Right lobe of liver (tissue), 6 donors: ENCODE data around the gene KCNQ4. TPM values are rescaled to one million over a fixed set of nuclear protein-coding genes. Genes with fewer than 3 reads are reported as not detected.

Experiments used
- ATAC-seq, 4 donors: fragments of 200-7000 bp; cut with Tn5 transposase; one replicate each; pipeline ENCODE4 v1.9.1; 2020; ENCODE audit warnings: mild to moderate bottlenecking in 4 of 4, moderate library complexity in 4 of 4
- DNase-seq, 3 donors: peaks; one replicate each; pipeline ENCODE4 v3.0.0-alpha.2; 2020
- H3K27ac ChIP-seq, 3 donors: fragments of 200-600 bp; one replicate each; pipeline ENCODE4 v1.8.0; 2022
- H3K27me3 ChIP-seq, 2 donors: fragments of 200-600 bp; one replicate each; pipeline ENCODE4 v1.8.0; 2022
- H3K36me3 ChIP-seq, 4 donors: fragments of 200-600 bp; sonication (generic) in 1 of 4; one replicate each; pipeline versions ENCODE4 v1.5.1 to v1.8.0; 2017 to 2022; ENCODE audit warnings: control low read depth in 1 of 4
- H3K4me1 ChIP-seq, 4 donors: fragments of 200-600 bp; sonication (generic) in 1 of 4; one replicate each; pipeline versions ENCODE4 v1.5.1 to v1.8.0; 2017 to 2022; ENCODE audit warnings: control low read depth in 1 of 4
- H3K4me3 ChIP-seq, 3 donors: fragments of 200-600 bp; one replicate each; pipeline ENCODE4 v1.8.0; 2022
- H3K9me3 ChIP-seq, 4 donors: fragments of 200-600 bp; sonication (generic) in 1 of 4; one replicate each; pipeline versions ENCODE4 v1.5.1 to v1.8.0; 2017 to 2022; ENCODE audit warnings: control low read depth in 1 of 4
- CTCF ChIP-seq, 4 donors: fragments of 200-600 bp in 3 of 4; fragments of 450-650 bp in 1 of 4; IDR thresholded peaks; one replicate each; pipeline versions ENCODE4 v1.5.1 to v1.8.0; 2016 to 2022; ENCODE audit warnings: antibody characterized with exemption in 4 of 4, mild to moderate bottlenecking in 2 of 4
- POLR2A ChIP-seq: fragments of 450-650 bp; IDR thresholded peaks from one replicate; pipeline ENCODE4 v1.6.1; 2017; ENCODE audit warnings: antibody characterized with exemption, mild to moderate bottlenecking
- WGBS: methylation state at CpG from one replicate; pipeline ENCODE4 v1.1.6; 2018; ENCODE audit warnings: low coverage, low lambda C conversion rate; ENCODE audit not compliant: insufficient coverage; ENCODE audit errors: missing lambda C conversion rate; 5-methylcytosine and 5-hydroxymethylcytosine counted together
- intact Hi-C, 2 donors: fragments of 100-400 bp; cut with DNase I; formaldehyde crosslinking; loops; one replicate each; pipeline versions ENCODE4 v1.11.2 to v1.14.1; 2022
- total RNA-seq, 6 experiments: library from RNA; depleted of rRNA in 2 of 6; stranded (reverse); fragments of >200 nt in 2 of 6; fragmentation: NEBNext Ultra II Directional in 3 of 6; extraction: Animal tissue kit (Norgen Biotek cat#: 25700) in 3 of 6; gene quantifications; one replicate each; pipeline versions ENCODE4 v1.1.0 to v1.2.4, GENCODE V29; 2016 to 2023
- donor health status: DM: no; HTN: yes; CAD: no.
- donor health status: DM: no; HTN: no; CAD: no.
- donor health status: DM: no; HTN: no; CAD: no.
- donor health status: DM: no; HTN: yes; CAD: no.
- donor health status: DM: no; HTN: yes; CAD: no.

The KCNQ4 gene
- total RNA-seq, 6 experiments from 2014 or later: 0.12 to 0.23 (median 0.15) TPM

GRCh38 chr1:40879482-40880175 is 96.0 kb downstream of the KCNQ4 start:
- Histone ChIP-seq H3K4me1 (peaks cover 0 to 7% (median 0%) of the 10 kb centered on the region in 4 donors), H3K4me3 (no peak overlapping the region), H3K9me3 (no peaks in the 10 kb centered on the region), H3K27me3 (peaks cover 0 to 10% of the 10 kb centered on the region in 2 donors), H3K36me3 (no peaks in the 10 kb centered on the region), H3K27ac (no peak overlapping the region)
- intact Hi-C loops: no loop called here
- 88% methylated on average over 3 of the region's 11 CpGs for WGBS
- no peak for ATAC-seq
- no peak for TF ChIP-seq POLR2A
- no peak for TF ChIP-seq CTCF (IDR thresholded peaks at IDR 0.05)
- no peak for DNase-seq

GRCh38 chr1:40880813-40881549 is 97.4 kb downstream of the KCNQ4 start:
- DNase-seq: peak in 1 of 3 donors; percentile 69
- no peak for TF ChIP-seq CTCF (IDR thresholded peaks at IDR 0.05)
- TF ChIP-seq POLR2A: no peak
- Histone ChIP-seq H3K4me3 (no peak overlapping the region), H3K27me3 (peaks cover 0 to 10% of the 10 kb centered on the region in 2 donors), H3K36me3 (no peaks in the 10 kb centered on the region), H3K9me3 (no peaks in the 10 kb centered on the region), H3K27ac (no peak overlapping the region), H3K4me1 (peaks cover 0 to 7% (median 0%) of the 10 kb centered on the region in 4 donors)
- peak; percentile 34 to 87 (median 69) for ATAC-seq
- intact Hi-C loops: no loop called here
- WGBS: 57% methylated on average over 2 of the region's 6 CpGs

- Histone ChIP-seq H3K4me1 (peaks cover 0 to 7% (median 0%) of the 10 kb centered on the region in 4 donors), H3K36me3 (no peaks in the 10 kb centered on the region), H3K4me3 (no peak overlapping the region), H3K27me3 (peaks cover 0 to 10% of the 10 kb centered on the region in 2 donors), H3K27ac (no peak overlapping the region), H3K9me3 (no peaks in the 10 kb centered on the region)
- intact Hi-C loops: no loop called here
- no peak for ATAC-seq
- WGBS: 33% methylated on average over 18 of the region's 73 CpGs
- no peak for TF ChIP-seq CTCF (IDR thresholded peaks at IDR 0.05)
- no peak for TF ChIP-seq POLR2A
- DNase-seq: no peak
Measured at GRCh38 chr1:40884055-40884795, 100.6 kb downstream of the KCNQ4 start.

GRCh38 chr1:40886318-40887011 is 102.9 kb downstream of the KCNQ4 start:
- peaks cover 0 to 10% of the 10 kb centered on the region in 2 donors for H3K27me3 ChIP-seq
- intact Hi-C loops: no loop called here
- no peaks in the 10 kb centered on the region for H3K36me3 ChIP-seq
- 60% methylated on average over 4 of the region's 7 CpGs for WGBS
- no peak for TF ChIP-seq CTCF (IDR thresholded peaks at IDR 0.05)
- no peak for TF ChIP-seq POLR2A
- no peak overlapping the region for H3K4me3 ChIP-seq
- ATAC-seq (no peak), DNase-seq (no peak)
- no peaks in the 10 kb centered on the region for H3K9me3 ChIP-seq
- H3K4me1 ChIP-seq: peaks cover 0 to 7% (median 0%) of the 10 kb centered on the region in 4 donors
- no peak overlapping the region for H3K27ac ChIP-seq
